Glutamatergic neuron (in vitro differentiated cells): Measurements from ENCODE around the gene NTF4. TPM values are rescaled to one million over a fixed set of nuclear protein-coding genes. Genes with fewer than 3 reads are reported as not detected.
"Not testable (repeated sequence)": the region's sequence is repeated elsewhere in the genome, so short reads cannot be mapped to it uniquely, and the experiment has no call there.

ENCODE experiments used
- DNase-seq: peaks from one replicate; pipeline ENCODE4 v3.0.0; 2022
- H3K27ac Mint-ChIP-seq: one replicate; pipeline ENCODE4 v1.8.0; 2020; ENCODE audit warnings: mild to moderate bottlenecking, mixed read lengths, inconsistent platforms; ENCODE audit not compliant: unreplicated experiment
- H3K27me3 Mint-ChIP-seq: one replicate; pipeline ENCODE4 v1.8.0; 2020; ENCODE audit warnings: mild to moderate bottlenecking, moderate library complexity, mixed read lengths, inconsistent platforms; ENCODE audit not compliant: unreplicated experiment
- H3K36me3 Mint-ChIP-seq: one replicate; pipeline ENCODE4 v1.8.0; 2020; ENCODE audit warnings: mild to moderate bottlenecking, mixed read lengths, inconsistent platforms; ENCODE audit not compliant: unreplicated experiment
- H3K4me1 Mint-ChIP-seq: one replicate; pipeline ENCODE4 v1.8.0; 2020; ENCODE audit warnings: mild to moderate bottlenecking, low read depth, mixed read lengths, inconsistent platforms; ENCODE audit not compliant: unreplicated experiment
- H3K4me3 Mint-ChIP-seq: one replicate; pipeline ENCODE4 v1.8.0; 2020; ENCODE audit warnings: mild to moderate bottlenecking, mixed read lengths, inconsistent platforms; ENCODE audit not compliant: unreplicated experiment
- H3K9me3 Mint-ChIP-seq: one replicate; pipeline ENCODE4 v1.8.0; 2020; ENCODE audit warnings: mild to moderate bottlenecking, moderate library complexity, mixed read lengths, inconsistent platforms; ENCODE audit not compliant: unreplicated experiment
- CTCF ChIP-seq: fragments of 200-600 bp; sonication (generic); IDR thresholded peaks from one replicate; pipeline ENCODE4 v1.5.0; 2021; ENCODE audit not compliant: partially characterized antibody, unreplicated experiment
- total RNA-seq: library from RNA; stranded (reverse); fragmentation: NEBNext Ultra II Directional; extraction: Animal tissue kit (Norgen Biotek cat#: 25700); gene quantifications from one replicate; pipeline ENCODE4 v1.2.1, GENCODE V29; 2021; ENCODE audit not compliant: unreplicated experiment

NTF4 gene
- total RNA-seq, 1 donor from 2014 or later = not detected

GRCh38 chr19:49061445-49061844 lies 3.2 kb downstream of the NTF4 start:
- Mint-ChIP-seq H3K9me3 (no peaks in the 10 kb centered on the region), H3K4me1 (peaks cover 3% of the 10 kb centered on the region), H3K36me3 (no peaks in the 10 kb centered on the region), H3K27me3 (peaks cover 11% of the 10 kb centered on the region), H3K4me3 (no peak overlapping the region), H3K27ac (no peak overlapping the region)
- no peak for TF ChIP-seq CTCF
- no peak for DNase-seq

DNA sequence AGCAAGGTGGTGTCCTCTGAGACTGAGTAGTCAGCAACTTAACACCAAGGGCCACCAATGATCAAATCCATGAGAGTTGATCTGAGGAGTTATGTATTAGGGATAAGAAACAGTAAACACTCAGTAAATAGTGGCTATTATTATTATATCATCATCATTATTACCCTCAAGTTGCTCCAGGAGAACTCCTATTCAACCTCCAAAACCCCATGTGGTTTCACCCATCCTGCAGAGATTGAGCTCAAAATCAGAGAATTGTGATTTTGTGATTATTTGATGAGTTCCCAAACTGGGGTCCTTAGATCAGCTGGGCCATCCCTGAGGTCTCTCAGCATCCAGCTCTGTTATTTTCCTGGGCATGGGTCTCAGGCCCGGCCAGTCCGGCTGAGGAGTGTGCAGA lies 3.6 kb downstream of the NTF4 start:
- TF ChIP-seq CTCF = no peak
- Mint-ChIP-seq H3K9me3 (no peaks in the 10 kb centered on the region), H3K4me1 (peaks cover 3% of the 10 kb centered on the region), H3K36me3 (no peaks in the 10 kb centered on the region), H3K4me3 (no peak overlapping the region), H3K27me3 (peaks cover 13% of the 10 kb centered on the region), H3K27ac (no peak overlapping the region)
- no peak for DNase-seq

DNA sequence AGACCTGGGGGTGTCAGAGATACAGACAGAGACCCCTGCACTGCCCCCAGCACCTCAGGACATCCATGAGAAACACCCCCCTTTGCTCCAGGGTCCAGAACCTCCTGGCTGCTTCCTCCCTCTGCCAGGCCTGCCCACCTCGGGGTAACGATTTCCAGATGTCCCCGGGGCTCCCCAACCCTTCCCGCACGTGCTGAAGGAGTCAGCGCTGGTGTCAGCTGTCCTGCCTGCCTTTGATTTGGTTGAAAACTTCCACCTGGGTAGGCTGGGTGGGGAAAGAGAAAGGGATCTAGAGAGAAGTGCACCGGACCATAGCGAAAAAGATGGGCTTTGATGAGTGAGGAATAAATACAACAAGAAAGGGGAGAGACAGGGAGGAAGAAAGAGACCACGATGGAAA lies 5.6 kb downstream of the NTF4 start:
- H3K27me3 Mint-ChIP-seq = peaks cover 17% of the 10 kb centered on the region
- DNase-seq = no peak
- no peaks in the 10 kb centered on the region for H3K4me1 Mint-ChIP-seq
- H3K9me3 Mint-ChIP-seq = no peaks in the 10 kb centered on the region
- no peak overlapping the region for H3K4me3 Mint-ChIP-seq
- TF ChIP-seq CTCF = no peak
- H3K36me3 Mint-ChIP-seq = no peaks in the 10 kb centered on the region
- H3K27ac Mint-ChIP-seq = no peak overlapping the region

DNA sequence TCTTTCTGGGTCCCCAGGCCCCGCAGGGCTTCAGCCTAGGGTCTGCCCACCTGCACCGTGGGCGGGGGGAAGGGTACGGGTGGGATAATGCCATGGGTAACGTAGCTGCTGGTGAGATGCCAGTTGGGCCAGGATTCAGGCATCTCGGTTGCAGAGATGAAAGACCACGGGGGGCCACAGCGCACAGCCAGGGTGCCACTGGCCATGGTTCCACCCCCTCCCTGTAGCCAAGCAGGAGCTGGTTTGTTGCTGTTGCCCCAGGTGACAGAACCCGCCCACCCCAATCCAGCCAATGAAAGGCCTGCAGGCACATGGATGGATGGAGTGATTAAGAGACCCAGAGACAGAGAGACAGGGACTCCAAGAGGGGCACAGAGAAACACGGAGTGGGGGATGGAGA lies 6.1 kb downstream of the NTF4 start:
- H3K4me1 Mint-ChIP-seq = no peaks in the 10 kb centered on the region
- TF ChIP-seq CTCF = no peak
- no peak overlapping the region for H3K27ac Mint-ChIP-seq
- no peak for DNase-seq
- H3K27me3 Mint-ChIP-seq = peaks cover 17% of the 10 kb centered on the region
- H3K9me3 Mint-ChIP-seq = no peaks in the 10 kb centered on the region
- H3K36me3 Mint-ChIP-seq = no peaks in the 10 kb centered on the region
- H3K4me3 Mint-ChIP-seq = no peak overlapping the region

GRCh38 chr19:49057636-49058234 lies 6.9 kb downstream of the NTF4 start, which contains the start of gene CGB7:
Gene CGB7, minus strand, starts transcription at chr19:49057749. Its CDS starts 2,374 bp downstream, at chr19:49055375.
- Mint-ChIP-seq H3K4me1 (no peaks in the 10 kb centered on the region), H3K27ac (no peak within 1 kb of the TSS), H3K4me3 (peak within 1 kb of the TSS; percentile 74), H3K36me3 (no peaks in the 10 kb centered on the region), H3K9me3 (no peaks in the 10 kb centered on the region), H3K27me3 (peaks cover 17% of the 10 kb centered on the region)
- TF ChIP-seq CTCF = no peak
- DNase-seq = peak; percentile 81

GRCh38 chr19:49056902-49057596 lies 7.6 kb downstream of the NTF4 start:
- not testable (repeated sequence) for H3K27ac Mint-ChIP-seq
- H3K4me3 Mint-ChIP-seq = peak overlapping the region; percentile 73

More at GRCh38 chr19:49056902-49057596, 7.6 kb downstream of the NTF4 start:
- not testable (repeated sequence) for H3K9me3 Mint-ChIP-seq, H3K4me1 Mint-ChIP-seq, DNase-seq, H3K36me3 Mint-ChIP-seq
- H3K27me3 Mint-ChIP-seq = peaks cover 17% of the 10 kb centered on the region
